MCF 10A (cell line): Measurements from ENCODE around the gene NLRP9. TPM values are rescaled to one million over a fixed set of nuclear protein-coding genes. Genes with fewer than 3 reads are reported as not detected.
A peak's percentile ranks its signal among the peaks of the same experiment; 100 is the strongest.

ENCODE experiments used
- BruUV-seq: library from RNA; stranded (reverse); fragments of 400-500 nt; replicated peaks from 2 replicates; lab custom pipeline; 2021; lab: Mats Ljungman, UMichigan
- CTCF ChIA-PET: fragments of 300-600 bp; sonication (Branson Sonifier 250); formaldehyde crosslinking; extraction: SDS; loops from one replicate; lab custom pipeline; 2021; ENCODE audit warnings: antibody characterized with exemption, inconsistent platforms; lab: Yijun Ruan, JAX
- POLR2A ChIA-PET: fragments of 300-600, 350-650 bp; sonication (Branson Sonifier 250); formaldehyde crosslinking; extraction: SDS; loops from one replicate; lab custom pipeline; 2020; ENCODE audit warnings: antibody characterized with exemption, inconsistent platforms; lab: Yijun Ruan, JAX
- DNase-seq: peaks from one replicate; pipeline ENCODE4 v3.0.0-alpha.2; 2018; ENCODE audit not compliant: unreplicated experiment
- H3K27ac Mint-ChIP-seq: one replicate; pipeline ENCODE4 v1.8.0; 2022; ENCODE audit warnings: mild to moderate bottlenecking, low read depth, mixed read lengths; ENCODE audit not compliant: unreplicated experiment
- H3K27me3 Mint-ChIP-seq: one replicate; pipeline ENCODE4 v1.8.0; 2022; ENCODE audit warnings: mixed read lengths; ENCODE audit not compliant: insufficient read depth, unreplicated experiment
- H3K36me3 Mint-ChIP-seq: one replicate; pipeline ENCODE4 v1.8.0; 2022; ENCODE audit warnings: mild to moderate bottlenecking, moderate library complexity, mixed read lengths; ENCODE audit not compliant: insufficient read depth, unreplicated experiment
- H3K4me1 Mint-ChIP-seq: one replicate; pipeline ENCODE4 v1.8.0; 2022; ENCODE audit warnings: mixed read lengths; ENCODE audit not compliant: insufficient read depth, unreplicated experiment
- H3K4me3 Mint-ChIP-seq: one replicate; pipeline ENCODE4 v1.8.0; 2022; ENCODE audit warnings: mild to moderate bottlenecking, moderate library complexity, mixed read lengths; ENCODE audit not compliant: unreplicated experiment
- H3K9me3 Mint-ChIP-seq: one replicate; pipeline ENCODE4 v1.8.0; 2022; ENCODE audit warnings: mixed read lengths; ENCODE audit not compliant: unreplicated experiment
- CTCF ChIP-seq: fragments of 200-600 bp; IDR thresholded peaks from one replicate; pipeline ENCODE4 v1.8.0; 2022; ENCODE audit warnings: antibody characterized with exemption, mild to moderate bottlenecking; ENCODE audit not compliant: unreplicated experiment
- intact Hi-C: fragments of 100-400 bp; cut with micrococcal nuclease; formaldehyde crosslinking; loops from 2 replicates; pipeline ENCODE4 v1.14.1; 2022
- total RNA-seq: library from RNA; stranded (reverse); gene quantifications from 2 replicates; pipeline ENCODE4 v1.2.3, GENCODE V29; 2022

The NLRP9 gene
- total RNA-seq, 1 experiment from 2014 or later = not detected

GRCh38 chr19:55663846-55664536, 74.2 kb downstream of the NLRP9 start:
- BruUV-seq = no TSS peak
- intact Hi-C loops = no loop called here
- peaks cover 79% of the 10 kb centered on the region for H3K36me3 Mint-ChIP-seq
- H3K9me3 Mint-ChIP-seq = no peaks in the 10 kb centered on the region
- ChIA-PET POLR2A (interaction anchor here (1.9 kb wide), 1 partner anchor 9 kb away, joined by 5 read pairs; the partner anchor contains the start of gene U2AF2), CTCF (interaction anchor here (0.6 to 1.7 kb wide), 4 partner anchors 7 to 37 kb away, joined by 3 to 5 read pairs (median 4); no protein-coding TSS in a partner anchor)
- H3K4me1 Mint-ChIP-seq = peaks cover 7% of the 10 kb centered on the region
- no peak overlapping the region for H3K4me3 Mint-ChIP-seq
- no peaks in the 10 kb centered on the region for H3K27me3 Mint-ChIP-seq
- no peak overlapping the region for H3K27ac Mint-ChIP-seq
- TF ChIP-seq CTCF = no peak
- no peak for DNase-seq

GRCh38 chr19:55661826-55662225, 76.4 kb downstream of the NLRP9 start:
- no peak for DNase-seq
- peaks cover 58% of the 10 kb centered on the region for H3K36me3 Mint-ChIP-seq
- H3K27ac Mint-ChIP-seq = peak overlapping the region; percentile 9
- no TSS peak for BruUV-seq
- intact Hi-C loops = no loop called here
- H3K9me3 Mint-ChIP-seq = no peaks in the 10 kb centered on the region
- H3K27me3 Mint-ChIP-seq = no peaks in the 10 kb centered on the region
- peaks cover 22% of the 10 kb centered on the region for H3K4me1 Mint-ChIP-seq
- ChIA-PET POLR2A (interaction anchor here (0.9 kb wide), 1 partner anchor 10 kb away, joined by 3 read pairs; no protein-coding TSS in a partner anchor), CTCF (interaction anchor here (1.7 kb wide), 1 partner anchor 10 kb away, joined by 5 read pairs; no protein-coding TSS in a partner anchor)
- no peak for TF ChIP-seq CTCF
- no peak overlapping the region for H3K4me3 Mint-ChIP-seq

GRCh38 chr19:55660991-55661390, 77.2 kb downstream of the NLRP9 start:
- H3K27me3 Mint-ChIP-seq = no peaks in the 10 kb centered on the region
- no TSS peak for BruUV-seq
- no peak overlapping the region for H3K4me3 Mint-ChIP-seq
- peaks cover 27% of the 10 kb centered on the region for H3K4me1 Mint-ChIP-seq
- CTCF ChIA-PET = interaction anchor here (1.2 kb wide), 1 partner anchor 11 kb away, joined by 3 read pairs; no protein-coding TSS in a partner anchor
- no peak for DNase-seq
- H3K27ac Mint-ChIP-seq = no peak overlapping the region
- H3K36me3 Mint-ChIP-seq = peaks cover 50% of the 10 kb centered on the region
- POLR2A ChIA-PET = interaction anchor here (0.6 kb wide), 1 partner anchor 170 kb away, joined by 4 read pairs; no protein-coding TSS in a partner anchor
- intact Hi-C loops = no loop called here
- no peak for TF ChIP-seq CTCF
- no peaks in the 10 kb centered on the region for H3K9me3 Mint-ChIP-seq

- H3K4me1 Mint-ChIP-seq = peaks cover 29% of the 10 kb centered on the region
- TF ChIP-seq CTCF = no peak
- intact Hi-C loops = no loop called here
- H3K9me3 Mint-ChIP-seq = no peaks in the 10 kb centered on the region
- H3K4me3 Mint-ChIP-seq = peak overlapping the region; percentile 52
- DNase-seq = no peak
- BruUV-seq = no TSS peak
- POLR2A ChIA-PET = no interaction called here
- H3K27me3 Mint-ChIP-seq = no peaks in the 10 kb centered on the region
- CTCF ChIA-PET = interaction anchor here (0.9 to 1.2 kb wide), 2 partner anchors 8 to 11 kb away, joined by 3 read pairs; no protein-coding TSS in a partner anchor
- peaks cover 47% of the 10 kb centered on the region for H3K36me3 Mint-ChIP-seq
- H3K27ac Mint-ChIP-seq = no peak overlapping the region
Observed at GRCh38 chr19:55660404-55660803, 77.8 kb downstream of the NLRP9 start.
